GM12891 (cell line): Measurements from ENCODE around the gene PIK3R5.
A peak's percentile ranks its signal among the peaks of the same experiment; 100 is the strongest.

ENCODE experiments used
- POLR2A ChIP-seq: IDR thresholded peaks from 2 replicates; pipeline ENCODE4 v1.6.1; 2011; ENCODE audit warnings: low read depth, low read length, control low read depth
- POLR2AphosphoS5 ChIP-seq: IDR thresholded peaks from 2 replicates; pipeline ENCODE4 v1.6.1; 2011; ENCODE audit warnings: low read depth, low read length, control low read depth
- TAF1 ChIP-seq: IDR thresholded peaks from 2 replicates; pipeline ENCODE4 v1.6.1; 2011; ENCODE audit warnings: low read depth, low read length, control low read depth

GRCh38 chr17:8912084-8912981 is 53.2 kb downstream of the PIK3R5 start:
- no peak for TF ChIP-seq POLR2A
- no peak for TF ChIP-seq TAF1
- peak; percentile 36 for TF ChIP-seq POLR2AphosphoS5
